T1000 (cell line): Measurements from ENCODE around the gene PARM1.

Experiments used
- DNase-seq: peaks from one replicate; lab custom pipeline; 2025; ENCODE audit warnings: mixed read lengths; lab: John Stamatoyannopoulos, UW

The PARM1 gene

GRCh38 chr4:75030649-75031235, 97.8 kb downstream of the PARM1 start:
- DNase-seq, result no peak

- no peak for DNase-seq
Observed at GRCh38 chr4:75031775-75032174, 98.9 kb downstream of the PARM1 start.

GRCh38 chr4:75034523-75034922, 101.6 kb downstream of the PARM1 start:
- no peak for DNase-seq

- DNase-seq, result no peak
Observed at GRCh38 chr4:75035321-75035720, 102.4 kb downstream of the PARM1 start.

GRCh38 chr4:75036046-75036830, 103.3 kb downstream of the PARM1 start:
- no peak for DNase-seq

GRCh38 chr4:75037252-75037651, 104.3 kb downstream of the PARM1 start:
- DNase-seq, result no peak

GRCh38 chr4:75038376-75038775, 105.5 kb downstream of the PARM1 start:
- no peak for DNase-seq

GRCh38 chr4:75040703-75041102, 107.8 kb downstream of the PARM1 start:
- DNase-seq, result no peak

GRCh38 chr4:75042601-75043208, 109.8 kb downstream of the PARM1 start:
- DNase-seq, result no peak

- no peak for DNase-seq
Observed at GRCh38 chr4:75046226-75046625, 113.3 kb downstream of the PARM1 start.

GRCh38 chr4:75046641-75047040, 113.7 kb downstream of the PARM1 start:
- no peak for DNase-seq

- no peak for DNase-seq
Observed at GRCh38 chr4:75048208-75048879, 115.4 kb downstream of the PARM1 start.

GRCh38 chr4:75051431-75051830, 118.5 kb downstream of the PARM1 start:
- DNase-seq, result no peak

- no peak for DNase-seq
Observed at GRCh38 chr4:75053352-75053751, 120.4 kb downstream of the PARM1 start.

- no peak for DNase-seq
Observed at GRCh38 chr4:75054078-75054477, 121.2 kb downstream of the PARM1 start.

GRCh38 chr4:75056277-75056676, 123.4 kb downstream of the PARM1 start:
- DNase-seq, result no peak

GRCh38 chr4:75057369-75057768, 124.5 kb downstream of the PARM1 start:
- DNase-seq, result no peak

- no peak for DNase-seq
Observed at GRCh38 chr4:75058486-75058885, 125.6 kb downstream of the PARM1 start.

- no peak for DNase-seq
Observed at GRCh38 chr4:75063433-75063832, 130.5 kb downstream of the PARM1 start.

GRCh38 chr4:75065909-75066308, 133.0 kb downstream of the PARM1 start:
- no peak for DNase-seq

- no peak for DNase-seq
Observed at GRCh38 chr4:75069493-75070074, 136.7 kb downstream of the PARM1 start.

GRCh38 chr4:75071317-75071716, 138.4 kb downstream of the PARM1 start:
- no peak for DNase-seq
